ENCODE measurements around the gene DOC2A. TPM values are rescaled to one million over a fixed set of nuclear protein-coding genes. Genes with fewer than 3 reads are reported as not detected.

The DOC2A gene
- total and polyA plus RNA-seq, 2 experiments from 2014 or later: 9.8 to 10.0 TPM

GRCh38 chr16:30046588-30046987 is 35.8 kb upstream of the DOC2A start:
- H3K36me3 ChIP-seq (ENCODE audit: insufficient read depth): no peaks in the 10 kb centered on the region
- Mint-ChIP-seq H3K4me1 (no peaks in the 10 kb centered on the region), H3K27ac (no peak overlapping the region), H3K36me3 (ENCODE audit: low read depth) (no peaks in the 10 kb centered on the region), H3K9me3 (no peaks in the 10 kb centered on the region; the same call in 2 of the 3 replicates), H3K4me3 (no peak overlapping the region), H3K27me3 (ENCODE audit: insufficient read depth, low read depth, poor library complexity) (peaks cover 9% of the 10 kb centered on the region)
- H3K9me2 ChIP-seq (ENCODE audit: insufficient read depth): no peaks in the 10 kb centered on the region
- H2AFZ ChIP-seq: no peak overlapping the region
- no peak for TF ChIP-seq STAT1 (IDR thresholded peaks at IDR 0.05; ENCODE audit: unreplicated experiment)
- no peak for TF ChIP-seq ZNF331 (CRISPR knock-in tag; IDR thresholded peaks at IDR 0.05; ENCODE audit: low read depth)
- no peak for TF ChIP-seq CREB1 (CRISPR knock-in tag; IDR thresholded peaks at IDR 0.05; ENCODE audit: low read depth)
- TF ChIP-seq ZNF462 (CRISPR knock-in tag; IDR thresholded peaks at IDR 0.05): no peak
- TF ChIP-seq NANOG (IDR thresholded peaks at IDR 0.05; ENCODE audit: borderline replicate concordance): no peak
- TF ChIP-seq POLR2AphosphoS5 (IDR thresholded peaks at IDR 0.05; ENCODE audit: low read depth): no peak
- TF ChIP-seq, protein P1, sequence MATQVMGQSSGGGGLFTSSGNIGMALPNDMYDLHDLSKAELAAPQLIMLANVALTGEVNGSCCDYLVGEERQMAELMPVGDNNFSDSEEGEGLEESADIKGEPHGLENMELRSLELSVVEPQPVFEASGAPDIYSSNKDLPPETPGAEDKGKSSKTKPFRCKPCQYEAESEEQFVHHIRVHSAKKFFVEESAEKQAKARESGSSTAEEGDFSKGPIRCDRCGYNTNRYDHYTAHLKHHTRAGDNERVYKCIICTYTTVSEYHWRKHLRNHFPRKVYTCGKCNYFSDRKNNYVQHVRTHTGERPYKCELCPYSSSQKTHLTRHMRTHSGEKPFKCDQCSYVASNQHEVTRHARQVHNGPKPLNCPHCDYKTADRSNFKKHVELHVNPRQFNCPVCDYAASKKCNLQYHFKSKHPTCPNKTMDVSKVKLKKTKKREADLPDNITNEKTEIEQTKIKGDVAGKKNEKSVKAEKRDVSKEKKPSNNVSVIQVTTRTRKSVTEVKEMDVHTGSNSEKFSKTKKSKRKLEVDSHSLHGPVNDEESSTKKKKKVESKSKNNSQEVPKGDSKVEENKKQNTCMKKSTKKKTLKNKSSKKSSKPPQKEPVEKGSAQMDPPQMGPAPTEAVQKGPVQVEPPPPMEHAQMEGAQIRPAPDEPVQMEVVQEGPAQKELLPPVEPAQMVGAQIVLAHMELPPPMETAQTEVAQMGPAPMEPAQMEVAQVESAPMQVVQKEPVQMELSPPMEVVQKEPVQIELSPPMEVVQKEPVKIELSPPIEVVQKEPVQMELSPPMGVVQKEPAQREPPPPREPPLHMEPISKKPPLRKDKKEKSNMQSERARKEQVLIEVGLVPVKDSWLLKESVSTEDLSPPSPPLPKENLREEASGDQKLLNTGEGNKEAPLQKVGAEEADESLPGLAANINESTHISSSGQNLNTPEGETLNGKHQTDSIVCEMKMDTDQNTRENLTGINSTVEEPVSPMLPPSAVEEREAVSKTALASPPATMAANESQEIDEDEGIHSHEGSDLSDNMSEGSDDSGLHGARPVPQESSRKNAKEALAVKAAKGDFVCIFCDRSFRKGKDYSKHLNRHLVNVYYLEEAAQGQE (IDR thresholded peaks at IDR 0.05; ENCODE audit: unreplicated experiment): no peak
- no peak for TF ChIP-seq CTCF (conservative IDR thresholded peaks at IDR 0.05; ENCODE audit: low read depth in 2 of 2)
- TF ChIP-seq, protein P2, sequence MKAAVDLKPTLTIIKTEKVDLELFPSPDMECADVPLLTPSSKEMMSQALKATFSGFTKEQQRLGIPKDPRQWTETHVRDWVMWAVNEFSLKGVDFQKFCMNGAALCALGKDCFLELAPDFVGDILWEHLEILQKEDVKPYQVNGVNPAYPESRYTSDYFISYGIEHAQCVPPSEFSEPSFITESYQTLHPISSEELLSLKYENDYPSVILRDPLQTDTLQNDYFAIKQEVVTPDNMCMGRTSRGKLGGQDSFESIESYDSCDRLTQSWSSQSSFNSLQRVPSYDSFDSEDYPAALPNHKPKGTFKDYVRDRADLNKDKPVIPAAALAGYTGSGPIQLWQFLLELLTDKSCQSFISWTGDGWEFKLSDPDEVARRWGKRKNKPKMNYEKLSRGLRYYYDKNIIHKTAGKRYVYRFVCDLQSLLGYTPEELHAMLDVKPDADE (IDR thresholded peaks at IDR 0.05): no peak
- TF ChIP-seq EZH2 (IDR thresholded peaks at IDR 0.05; ENCODE audit: low read depth, unreplicated experiment): no peak
- TF ChIP-seq ZNF114 (CRISPR knock-in tag; IDR thresholded peaks at IDR 0.05): no peak
- no peak for TF ChIP-seq JUNB (IDR thresholded peaks at IDR 0.05; ENCODE audit: unreplicated experiment)
- no peak for TF ChIP-seq EZH2phosphoT487 (IDR thresholded peaks at IDR 0.05; ENCODE audit: unreplicated experiment)
- H3K79me2 ChIP-seq (replicated peaks; ENCODE audit: insufficient read depth): no peaks in the 10 kb centered on the region
- no peaks in the 10 kb centered on the region for H3K27me3 ChIP-seq (ENCODE audit: insufficient read depth)
- no peaks in the 10 kb centered on the region for H3F3A ChIP-seq (replicated peaks; ENCODE audit: low read depth)
- no peak overlapping the region for H3K4me2 ChIP-seq
- no peak overlapping the region for H3K4me3 ChIP-seq
- H3K27ac ChIP-seq (ENCODE audit: low read depth): no peak overlapping the region
- no peaks in the 10 kb centered on the region for H3K4me1 ChIP-seq (ENCODE audit: insufficient read depth)
- no peak for ATAC-seq
- H4K20me1 ChIP-seq (replicated peaks; ENCODE audit: insufficient read depth): no peaks in the 10 kb centered on the region
- no peak for DNase-seq (ENCODE audit: low spot score)

Data from GM23338 (cell line).